GM18868 (cell line): ENCODE data around the gene ULBP1.
"Not testable (repeated sequence)": the region's sequence is repeated elsewhere in the genome, so short reads cannot be mapped to it uniquely, and the experiment has no call there.

Experiments
- ATAC-seq: cut with Tn5 transposase; IDR thresholded peaks from one replicate; pipeline ENCODE4 v1.9.1; 2021; ENCODE audit warnings: mild to moderate bottlenecking, moderate library complexity; ENCODE audit not compliant: unreplicated experiment

Gene ULBP1

GRCh38 chr6:149933036-149933435 is 30.7 kb upstream of the ULBP1 start:
- ATAC-seq = no peak

DNA sequence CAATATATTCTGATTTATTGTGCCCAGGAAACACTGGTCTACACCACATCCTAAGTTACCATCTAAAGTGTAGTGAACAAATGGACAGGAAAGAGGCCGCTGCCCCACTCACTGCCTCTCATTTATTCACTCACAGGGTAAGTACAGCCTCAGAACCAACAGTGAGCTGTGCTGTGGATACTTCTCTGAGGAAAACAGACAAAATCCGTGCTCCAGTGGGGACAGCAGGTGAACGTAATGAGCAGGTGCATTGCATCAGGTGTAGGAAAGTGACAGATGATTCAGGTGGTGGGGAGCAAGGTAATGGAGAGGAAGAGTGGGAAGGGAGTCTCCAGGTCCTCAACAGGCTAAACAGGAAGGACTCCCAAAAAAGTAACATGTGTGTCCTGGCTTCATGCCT is 30.3 kb upstream of the ULBP1 start:
- ATAC-seq = no peak

- ATAC-seq = no peak
These were observed 29.2 kb upstream of the ULBP1 start for GRCh38 chr6:149934249-149935156.

DNA sequence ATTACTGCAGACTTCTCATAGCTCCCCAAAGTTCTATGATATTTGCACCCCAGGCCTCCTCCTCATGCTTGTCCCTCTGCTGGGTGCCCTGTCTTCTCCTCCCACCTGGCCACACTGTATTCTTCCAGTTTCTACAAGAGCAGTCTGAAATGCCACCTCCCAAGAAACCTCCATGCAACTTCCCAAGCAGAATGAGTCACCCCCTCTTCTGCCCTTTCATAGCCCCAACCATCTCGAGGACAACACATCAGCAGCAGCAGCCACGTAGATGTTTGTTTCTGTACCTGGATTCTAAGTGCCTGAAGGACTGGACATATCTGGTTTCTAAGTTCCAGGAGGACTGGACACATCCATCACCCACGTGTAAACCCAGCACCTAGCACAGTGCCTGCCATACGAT is 28.5 kb upstream of the ULBP1 start:
- no peak for ATAC-seq

DNA sequence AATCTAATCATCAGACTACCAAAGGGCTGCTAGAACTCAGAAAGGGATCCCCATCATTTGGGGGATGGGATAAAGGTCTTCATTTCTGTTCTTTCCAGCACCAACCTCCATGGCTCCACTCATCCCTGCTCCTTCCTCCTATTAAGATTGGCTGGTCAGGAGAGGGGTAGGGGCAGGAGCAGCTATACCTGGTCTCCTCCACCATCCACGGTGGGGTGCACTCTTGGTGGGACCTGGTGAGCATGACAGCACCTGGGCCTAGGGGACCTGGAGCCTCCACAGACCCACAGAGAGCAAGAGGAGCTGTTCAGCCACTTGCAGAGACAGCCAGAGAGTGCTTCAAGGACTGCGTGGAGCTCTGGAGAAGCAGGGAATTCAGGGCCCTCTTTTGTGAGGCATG is 28.1 kb upstream of the ULBP1 start:
- ATAC-seq = no peak

DNA sequence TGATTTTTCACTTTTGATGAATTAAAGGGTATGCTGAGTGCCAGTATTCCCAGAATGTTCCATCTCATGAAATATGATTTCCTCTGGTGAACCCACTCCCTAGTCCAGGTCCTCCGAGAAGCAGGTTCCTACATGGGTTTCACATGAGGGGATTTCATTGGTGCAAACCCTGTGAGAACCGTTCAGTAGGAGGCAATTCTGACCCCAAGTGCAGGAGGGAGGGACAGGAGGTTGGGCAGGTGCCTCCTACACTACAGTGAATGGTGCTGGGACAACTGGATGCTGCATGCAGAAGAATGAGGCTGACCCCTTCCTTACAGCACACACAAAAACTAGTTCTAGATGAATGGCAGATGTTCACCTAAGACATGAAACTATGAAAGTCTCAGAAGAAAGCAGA is 27.0 kb upstream of the ULBP1 start:
- no peak for ATAC-seq

- not testable (repeated sequence) for ATAC-seq
These were observed 25.7 kb upstream of the ULBP1 start for GRCh38 chr6:149938013-149938570.

DNA sequence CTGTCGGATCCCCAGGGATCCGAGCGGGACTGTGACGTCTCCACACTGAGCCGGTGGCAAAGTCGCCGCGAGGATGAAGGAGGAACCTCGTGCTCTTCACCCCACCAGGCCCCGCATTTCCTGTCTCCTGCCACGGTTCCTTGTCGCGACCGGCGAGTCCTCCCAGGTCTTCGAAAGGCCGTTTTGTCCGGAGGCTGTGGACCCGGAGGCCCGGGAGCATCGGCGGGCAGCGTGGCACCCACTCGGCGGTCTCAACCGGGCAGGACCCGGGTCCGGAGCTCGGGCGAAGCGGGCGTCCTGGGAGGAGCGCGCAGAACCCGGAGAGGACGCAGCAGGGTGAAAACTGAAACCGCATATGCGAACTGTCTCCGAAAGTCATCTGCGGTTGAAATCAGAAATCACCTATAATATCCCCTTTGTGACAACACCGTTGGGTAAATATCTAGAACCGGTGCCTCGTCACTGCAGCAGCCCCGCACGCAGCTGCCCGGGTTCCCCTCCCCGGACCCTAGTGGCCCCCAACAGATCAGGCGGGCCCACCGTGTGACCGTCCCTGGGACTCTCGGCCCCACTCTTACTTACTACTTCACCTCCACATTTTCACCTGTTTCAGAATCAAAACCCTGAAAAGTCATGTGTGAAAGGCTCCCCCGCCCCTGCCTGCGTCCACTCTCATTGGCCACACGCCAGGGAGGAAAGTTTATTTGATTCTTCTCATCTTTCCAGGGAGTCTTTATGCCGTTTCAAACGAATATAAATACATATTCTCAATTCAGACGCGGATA is 25.0 kb upstream of the ULBP1 start:
- ATAC-seq = peak; percentile 66

DNA sequence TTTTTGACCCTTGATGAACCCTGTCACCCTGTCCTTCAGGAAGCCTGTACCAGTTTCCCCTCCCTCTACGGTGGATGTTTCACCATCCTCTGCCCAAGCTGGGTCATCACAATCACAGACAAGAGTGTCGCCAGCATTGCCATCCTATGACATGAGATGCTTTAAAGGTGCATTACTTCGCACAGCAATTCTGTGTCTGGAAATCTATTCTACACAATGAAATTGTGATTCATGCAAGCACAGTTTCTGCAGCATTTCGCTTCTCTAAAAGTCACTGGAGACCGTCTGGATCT is 24.4 kb upstream of the ULBP1 start:
- ATAC-seq = no peak

DNA sequence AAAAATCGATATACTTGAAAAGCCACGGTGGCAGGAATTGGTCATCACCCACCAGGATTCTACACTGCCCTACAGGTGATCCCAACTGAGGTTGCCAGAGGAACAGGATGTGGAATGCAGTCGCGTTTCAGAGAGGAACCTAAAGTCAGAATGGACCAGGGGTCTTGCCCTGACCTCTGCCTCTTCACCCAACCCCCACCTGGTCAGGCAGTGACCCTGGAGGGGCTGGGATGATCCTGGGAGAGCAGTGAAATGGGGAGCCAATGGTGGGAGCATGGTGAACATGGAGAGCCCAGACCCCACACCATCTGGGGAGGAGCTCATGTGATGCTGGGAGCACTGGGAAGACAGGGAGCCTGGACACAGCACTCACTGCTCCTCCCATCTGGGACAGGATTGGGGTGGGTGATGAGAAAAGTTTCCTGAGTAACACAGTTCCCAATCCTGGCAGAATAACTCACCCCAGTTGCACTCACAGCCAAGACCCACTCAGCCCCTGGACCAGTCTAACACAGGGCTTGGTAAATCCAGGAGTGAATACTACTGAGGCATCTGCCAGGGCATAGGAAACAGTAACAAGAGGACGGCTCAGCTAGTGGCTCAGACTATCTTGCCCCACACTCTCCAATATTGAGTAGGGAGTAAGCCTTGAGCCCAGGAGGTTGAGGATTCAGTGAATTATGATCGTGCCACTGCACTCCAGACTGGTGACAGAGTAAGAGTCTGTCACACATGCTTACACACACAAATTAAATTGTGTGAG is 23.7 kb upstream of the ULBP1 start:
- no peak for ATAC-seq

- ATAC-seq = no peak
These were observed 23.1 kb upstream of the ULBP1 start for GRCh38 chr6:149940672-149940982.

DNA sequence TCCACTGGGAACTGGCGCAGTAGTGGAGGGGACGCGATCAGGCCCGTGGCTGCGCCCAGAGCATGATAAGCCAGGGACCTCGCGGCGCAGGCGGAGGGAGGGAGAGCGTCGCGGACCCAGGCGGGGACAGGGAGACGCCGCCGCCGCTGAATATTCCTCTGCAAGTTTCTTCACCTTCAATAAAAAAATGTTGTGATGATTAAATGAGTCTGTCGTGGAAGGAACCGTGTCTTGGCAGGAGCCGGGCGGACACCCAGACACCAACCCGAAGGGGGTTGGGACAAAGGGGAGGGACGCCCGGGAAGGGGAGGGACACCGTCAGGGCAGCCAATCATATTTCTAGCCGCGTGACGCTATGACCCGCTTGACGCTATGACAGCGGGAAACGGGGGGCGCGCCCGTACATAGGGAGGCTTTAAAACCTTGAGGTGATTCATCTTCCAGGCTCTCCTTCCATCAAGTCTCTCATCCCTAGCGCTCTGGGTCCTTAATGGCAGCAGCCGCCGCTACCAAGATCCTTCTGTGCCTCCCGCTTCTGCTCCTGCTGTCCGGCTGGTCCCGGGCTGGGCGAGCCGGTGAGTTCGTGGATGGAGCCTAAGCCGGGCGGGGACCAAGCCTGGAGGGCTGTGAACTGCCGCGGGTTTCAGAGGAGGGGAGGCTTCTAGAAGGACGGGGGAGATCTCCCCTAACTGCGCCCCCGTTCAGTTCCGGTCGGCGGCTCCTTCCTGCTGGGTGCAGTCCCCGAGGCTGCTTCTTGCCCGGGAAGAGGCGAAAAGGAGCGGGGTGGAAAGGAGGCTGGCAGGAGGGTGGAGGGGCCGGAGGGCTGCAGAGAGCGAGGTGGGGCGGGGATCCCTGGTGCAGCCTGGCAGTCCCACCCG is 21.9 kb upstream of the ULBP1 start, which contains the start of gene ULBP2:
Gene ULBP2, plus strand, starts transcription at position 432 of the 878 bp plus-strand sequence. Its CDS starts 59 bp downstream, at position 491.
- peak; percentile 64 for ATAC-seq

GRCh38 chr6:149942461-149942829 is 21.3 kb upstream of the ULBP1 start:
- no peak for ATAC-seq

- ATAC-seq = not testable (repeated sequence)
These were observed 20.4 kb upstream of the ULBP1 start for GRCh38 chr6:149943321-149943720.

DNA sequence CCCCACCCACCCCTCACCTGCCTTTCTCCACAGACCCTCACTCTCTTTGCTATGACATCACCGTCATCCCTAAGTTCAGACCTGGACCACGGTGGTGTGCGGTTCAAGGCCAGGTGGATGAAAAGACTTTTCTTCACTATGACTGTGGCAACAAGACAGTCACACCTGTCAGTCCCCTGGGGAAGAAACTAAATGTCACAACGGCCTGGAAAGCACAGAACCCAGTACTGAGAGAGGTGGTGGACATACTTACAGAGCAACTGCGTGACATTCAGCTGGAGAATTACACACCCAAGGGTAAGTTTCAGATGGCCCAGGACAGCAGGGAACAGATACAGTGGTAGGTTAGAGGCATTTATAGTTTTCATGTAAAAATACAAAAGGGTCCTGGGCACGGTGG is 18.5 kb upstream of the ULBP1 start:
- ATAC-seq = not testable (repeated sequence)

DNA sequence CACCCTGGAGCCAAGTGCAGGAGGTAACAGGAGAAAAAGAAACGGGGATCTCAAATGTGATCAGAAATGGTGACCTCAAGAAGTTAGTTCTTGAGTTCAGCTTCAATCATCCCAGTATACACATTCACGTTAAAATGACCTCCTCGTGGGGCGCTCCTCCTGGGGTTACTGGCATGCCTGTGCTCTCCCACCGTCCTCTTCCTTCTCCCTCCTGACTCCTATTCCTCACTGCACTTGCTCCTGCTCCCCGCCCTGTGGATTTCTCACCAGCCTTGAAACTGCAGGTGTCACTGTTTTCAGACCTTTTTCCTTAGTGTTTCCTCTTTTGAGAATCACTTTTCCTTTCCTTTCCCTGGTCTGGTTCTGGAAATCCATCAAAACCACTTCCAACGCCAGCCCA is 17.1 kb upstream of the ULBP1 start:
- ATAC-seq = not testable (repeated sequence)

GRCh38 chr6:149947533-149947932 is 16.2 kb upstream of the ULBP1 start:
- not testable (repeated sequence) for ATAC-seq

DNA sequence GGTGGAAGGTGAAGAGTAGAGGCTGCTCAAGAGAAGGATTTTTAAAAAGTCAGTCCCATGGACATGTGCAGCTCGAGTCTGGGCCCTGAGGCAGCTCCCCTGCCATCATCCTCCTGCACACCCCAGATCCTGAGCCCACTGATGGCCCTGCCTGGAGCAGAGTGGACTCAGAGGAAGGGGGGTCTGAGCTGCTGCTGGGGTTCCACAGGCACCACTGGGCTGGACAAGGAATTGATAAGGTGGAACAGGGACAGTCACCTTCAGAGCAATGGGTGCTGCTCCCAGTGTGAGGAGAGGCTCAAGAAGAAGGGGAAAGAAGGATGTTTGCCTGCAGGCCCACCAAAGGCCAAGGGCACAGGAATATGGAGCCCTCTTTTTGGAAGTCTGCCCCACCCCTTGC is 15.7 kb upstream of the ULBP1 start:
- no peak for ATAC-seq

- ATAC-seq = no peak
These were observed 15.1 kb upstream of the ULBP1 start for GRCh38 chr6:149948616-149949015.

GRCh38 chr6:149950423-149950822 is 13.3 kb upstream of the ULBP1 start:
- no peak for ATAC-seq
